Hepatocyte (in vitro differentiated cells): ENCODE results near the gene PDE7B.

Source experiments
- CTCF ChIP-seq: fragments of 200-600 bp; sonication (generic); IDR thresholded peaks from 2 replicates; pipeline ENCODE4 v1.5.1; 2016; ENCODE audit warnings: antibody characterized with exemption, mild to moderate bottlenecking; ENCODE audit not compliant: poor library complexity
- EZH2 ChIP-seq: fragments of 200-600 bp; sonication (generic); IDR thresholded peaks from 2 replicates; pipeline ENCODE4 v1.6.1; 2016; ENCODE audit warnings: antibody characterized with exemption, mild to moderate bottlenecking, borderline replicate concordance
- EZH2phosphoT487 ChIP-seq: fragments of 200-600 bp; sonication (generic); IDR thresholded peaks from one replicate; pipeline ENCODE4 v1.6.1; 2018; ENCODE audit warnings: antibody characterized with exemption, mild to moderate bottlenecking, low read depth, moderate library complexity; ENCODE audit not compliant: unreplicated experiment, severe bottlenecking

GRCh38 chr6:136024711-136025110, 173.2 kb downstream of the PDE7B start:
- TF ChIP-seq CTCF (no peak), EZH2 (no peak), EZH2phosphoT487 (no peak)
